ENCODE results near the gene CTNNA3. TPM values are rescaled to one million over a fixed set of nuclear protein-coding genes. Genes with fewer than 3 reads are reported as not detected.

The CTNNA3 gene
- total and polyA plus RNA-seq, 12 donors: 0.03 to 14.4 (median 0.47) TPM; not detected in 1

GRCh38 chr10:67033878-67034277, 662.1 kb downstream of the CTNNA3 start:
- Histone ChIP-seq H3K9me3 (replicated peaks in 1 of 3) (no peaks in the 10 kb centered on the region), H3K27ac (no peak overlapping the region), H3K27me3 (no peaks in the 10 kb centered on the region), H3K36me3 (replicated peaks in 1 of 2) (no peaks in the 10 kb centered on the region), H3K4me3 (no peak overlapping the region), H3K4me1 (replicated peaks in 1 of 2) (no peaks in the 10 kb centered on the region)
- intact Hi-C loops (cut with DNase I): no loop called here
- no peak for TF ChIP-seq CTCF (IDR thresholded peaks at IDR 0.05)
- TF ChIP-seq POLR2A (IDR thresholded peaks at IDR 0.05): no peak
- no peak for DNase-seq
- 96 to 99% (median 97%) methylated on average over 9 of the region's 9 CpGs for WGBS, 4 donors

- intact Hi-C loops (cut with DNase I): no loop called here
- Histone ChIP-seq H3K36me3 (replicated peaks in 1 of 2) (no peaks in the 10 kb centered on the region), H3K27ac (no peak overlapping the region), H3K4me3 (no peak overlapping the region), H3K27me3 (no peaks in the 10 kb centered on the region), H3K4me1 (replicated peaks in 1 of 2) (no peaks in the 10 kb centered on the region), H3K9me3 (replicated peaks in 1 of 3) (no peaks in the 10 kb centered on the region)
- TF ChIP-seq CTCF (IDR thresholded peaks at IDR 0.05): no peak
- no peak for DNase-seq
Observed at GRCh38 chr10:67022099-67022498, 673.9 kb downstream of the CTNNA3 start.

GRCh38 chr10:67017218-67017617, 678.8 kb downstream of the CTNNA3 start:
- DNase-seq: no peak
- no peaks in the 10 kb centered on the region for H3K27me3 ChIP-seq
- no peaks in the 10 kb centered on the region for H3K36me3 ChIP-seq (replicated peaks in 1 of 2)
- H3K9me3 ChIP-seq (replicated peaks in 1 of 3): no peaks in the 10 kb centered on the region
- no peaks in the 10 kb centered on the region for H3K4me1 ChIP-seq (replicated peaks in 1 of 2)
- intact Hi-C loops (cut with DNase I): no loop called here
- H3K4me3 ChIP-seq: no peak overlapping the region
- no peak overlapping the region for H3K27ac ChIP-seq
- 70 to 91% (median 79%) methylated on average over 2 of the region's 2 CpGs for WGBS, 4 donors
- TF ChIP-seq CTCF (IDR thresholded peaks at IDR 0.05) (no peak), POLR2A (IDR thresholded peaks at IDR 0.05) (no peak)

GRCh38 chr10:67015225-67015624, 680.8 kb downstream of the CTNNA3 start:
- WGBS, 4 donors: 73 to 86% (median 78%) methylated on average over 1 of the region's 1 CpG
- DNase-seq: no peak
- no peaks in the 10 kb centered on the region for H3K4me1 ChIP-seq (replicated peaks in 1 of 2)
- H3K9me3 ChIP-seq (replicated peaks in 1 of 3): no peaks in the 10 kb centered on the region
- intact Hi-C loops (cut with DNase I): no loop called here
- no peak overlapping the region for H3K27ac ChIP-seq
- no peaks in the 10 kb centered on the region for H3K27me3 ChIP-seq
- no peak overlapping the region for H3K4me3 ChIP-seq
- TF ChIP-seq POLR2A (IDR thresholded peaks at IDR 0.05): no peak
- TF ChIP-seq CTCF (IDR thresholded peaks at IDR 0.05): no peak
- no peaks in the 10 kb centered on the region for H3K36me3 ChIP-seq (replicated peaks in 1 of 2)
